HepG2 (cell line): ENCODE measurements around the gene GADL1.

Source experiments
- CTCF ChIP-seq: sonication (generic); formaldehyde crosslinking; IDR thresholded peaks from 2 replicates; pipeline ENCODE4 v1.5.0; 2020; ENCODE audit warnings: mild to moderate bottlenecking, missing genetic modification reagents, moderate library complexity
- POLR2AphosphoS5 ChIP-seq: IDR thresholded peaks from 2 replicates; pipeline ENCODE4 v1.6.1; 2012; ENCODE audit warnings: low read depth, low read length
- ZNF614 ChIP-seq: IDR thresholded peaks from 2 replicates; pipeline ENCODE4 v1.6.1; 2018; ENCODE audit warnings: missing biosample characterization, missing genetic modification reagents, inconsistent platforms, borderline replicate concordance

GRCh38 chr3:30843877-30844276, 50.6 kb downstream of the GADL1 start:
- TF ChIP-seq CTCF (CRISPR knock-in tag) (no peak), POLR2AphosphoS5 (no peak), ZNF614 (CRISPR knock-in tag) (no peak)
